ENCODE results near the gene SLC7A4. TPM values are rescaled to one million over a fixed set of nuclear protein-coding genes. Genes with fewer than 3 reads are reported as not detected.
"Not testable (repeated sequence)": the region's sequence is repeated elsewhere in the genome, so short reads cannot be mapped to it uniquely, and the experiment has no call there.

The SLC7A4 gene
- polyA plus RNA-seq, 1 donor: 0.81 TPM

DNA sequence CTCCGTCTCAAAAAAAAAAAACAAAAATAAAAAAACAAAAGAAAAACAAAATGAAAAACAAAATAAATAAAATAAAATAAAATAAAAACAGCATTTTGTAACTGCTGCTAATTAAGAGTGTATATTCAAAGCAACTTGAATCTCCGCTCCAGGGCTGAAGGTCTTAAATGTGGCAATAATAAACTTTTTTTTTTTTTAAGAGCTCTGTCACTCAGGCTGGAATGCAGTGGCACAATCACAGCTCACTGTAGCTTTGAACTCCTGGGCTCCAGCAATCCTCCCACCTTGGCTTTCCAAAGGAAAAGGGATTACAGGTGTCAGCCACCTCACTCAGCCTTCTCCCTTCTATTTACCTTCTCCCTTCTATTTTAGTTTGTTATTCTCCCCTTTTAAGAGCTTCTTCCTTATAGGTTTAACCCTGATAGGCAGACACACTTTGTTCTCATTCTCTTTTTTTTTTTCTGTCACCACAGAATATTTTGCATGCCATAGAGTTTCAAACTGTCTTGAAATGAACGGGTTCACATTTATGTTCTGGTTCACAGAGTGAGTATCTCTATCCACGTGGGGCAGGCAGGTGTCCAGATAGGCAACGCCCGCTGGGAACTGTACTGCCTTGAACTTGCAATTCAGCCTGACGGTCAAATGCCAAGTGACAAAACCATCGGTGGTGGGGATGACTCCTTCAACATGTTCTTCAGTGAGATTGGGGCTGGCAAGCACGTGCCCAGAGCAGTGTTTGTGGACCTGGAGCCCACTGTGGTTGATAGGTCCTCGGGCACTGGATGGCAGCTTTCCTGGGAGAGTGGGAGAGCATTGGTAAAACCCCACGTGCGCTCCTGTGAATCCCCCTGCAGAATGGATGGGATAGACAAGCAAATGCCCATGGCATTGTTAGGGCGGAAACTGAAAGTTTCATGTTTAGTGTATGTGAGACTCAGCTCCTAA is 32.8 kb upstream of the SLC7A4 start:
- DNase-seq (ENCODE audit: low read depth): no peak

DNA sequence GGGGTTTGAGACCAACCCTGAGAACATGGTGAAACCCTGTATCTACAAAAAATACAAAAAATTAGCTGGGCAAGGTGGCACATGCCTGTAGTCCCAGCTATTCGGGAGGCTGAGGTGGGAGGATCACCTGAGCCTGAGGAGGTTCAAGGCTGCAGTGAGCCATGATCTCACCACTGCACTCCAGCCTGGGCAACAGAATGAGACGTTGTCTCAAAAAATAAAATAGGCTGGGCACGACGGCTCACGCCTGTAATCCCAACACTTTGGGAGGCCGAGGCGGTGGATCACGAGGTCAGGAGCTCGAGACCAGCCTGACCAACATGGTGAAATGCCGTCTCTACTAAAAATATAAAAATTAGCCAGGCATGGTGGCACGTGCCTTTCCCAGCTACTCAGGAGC is 32.1 kb upstream of the SLC7A4 start:
- DNase-seq (ENCODE audit: low read depth): not testable (repeated sequence)

DNA sequence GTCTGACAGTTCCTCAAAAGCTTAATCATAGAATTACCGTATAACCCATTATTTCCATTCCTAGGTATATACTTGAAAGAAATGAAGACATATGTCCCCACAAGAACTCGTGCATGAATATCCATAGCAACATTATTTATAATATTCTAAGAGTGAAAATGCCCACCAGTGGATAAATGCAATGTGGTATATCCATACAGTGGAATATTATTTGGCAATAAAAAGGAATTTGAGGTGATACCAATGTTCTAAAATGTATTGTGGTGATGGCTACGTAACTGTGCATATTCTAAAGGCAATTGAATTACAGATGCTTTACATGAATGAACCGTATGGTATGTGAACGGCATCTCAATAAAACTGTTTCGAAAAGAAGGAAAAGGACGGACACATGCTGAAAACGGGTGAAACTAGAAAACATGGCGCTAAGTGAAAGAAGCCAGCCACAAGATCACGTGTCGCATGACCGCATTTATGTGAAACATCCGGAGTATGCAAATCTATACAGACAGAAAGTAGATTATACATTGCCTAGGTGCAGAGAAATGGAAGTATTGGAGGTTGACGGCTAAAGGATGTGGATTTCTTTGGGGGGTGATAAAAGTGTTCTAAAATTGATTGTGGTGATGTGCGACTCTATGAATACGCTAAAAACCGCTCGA is 29.4 kb upstream of the SLC7A4 start:
- DNase-seq (ENCODE audit: low read depth): not testable (repeated sequence)

DNA sequence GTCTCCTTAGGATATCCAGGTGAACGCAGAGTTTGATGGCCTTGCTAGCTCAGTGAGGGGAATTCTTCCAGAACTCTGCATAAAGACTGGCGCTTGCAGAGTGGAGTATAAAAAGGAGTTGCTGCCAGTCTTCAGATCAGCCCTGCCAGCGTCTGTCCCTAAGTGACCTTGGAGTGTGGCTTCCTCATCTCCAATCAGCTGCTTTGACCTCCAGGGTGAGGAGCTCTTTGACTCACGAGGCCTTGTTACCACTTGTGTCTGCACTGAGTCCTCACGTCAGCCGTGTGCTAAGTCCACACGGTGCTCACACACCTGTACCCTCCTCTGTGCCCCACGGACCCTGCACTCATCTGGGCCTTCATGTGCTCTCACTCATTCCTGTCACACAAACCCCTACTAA is 28.0 kb upstream of the SLC7A4 start:
- DNase-seq (ENCODE audit: low read depth): not testable (repeated sequence)

DNA sequence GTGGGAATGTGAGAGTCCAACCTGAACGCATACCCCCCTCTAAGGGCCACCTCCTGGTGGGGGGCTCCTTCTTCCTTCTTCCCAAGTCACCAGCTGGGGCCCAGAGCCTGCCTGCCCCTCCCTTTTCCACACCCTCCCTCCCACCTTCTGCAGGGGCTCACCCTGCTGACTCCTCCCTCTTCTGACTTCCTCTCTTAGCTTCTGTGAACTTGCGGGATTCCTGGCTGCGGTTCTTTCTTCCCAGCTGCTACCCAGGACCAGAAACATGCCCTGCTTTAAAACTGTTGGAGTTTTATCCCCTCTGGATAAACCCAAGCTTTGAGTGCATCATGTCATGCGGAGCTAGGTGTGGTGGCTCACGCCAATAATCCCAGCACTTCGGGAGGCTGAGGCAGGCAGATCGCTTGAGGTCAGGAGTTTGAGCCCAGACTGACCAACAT is 23.5 kb upstream of the SLC7A4 start:
- DNase-seq (ENCODE audit: low read depth): no peak

DNA sequence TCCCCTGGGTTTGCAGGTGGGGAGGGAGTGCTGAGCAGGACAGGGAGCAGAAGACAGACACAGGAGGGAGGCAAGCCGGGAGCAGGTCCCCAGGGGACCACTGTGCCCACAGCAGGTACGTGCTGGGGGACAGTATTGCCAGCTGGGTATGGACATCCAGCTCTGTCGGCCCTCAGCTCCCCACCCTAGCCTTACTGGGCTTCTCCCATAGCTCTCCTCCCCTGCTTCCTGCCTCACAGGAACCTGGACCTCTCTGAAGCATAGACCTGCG is 23.1 kb upstream of the SLC7A4 start:
- DNase-seq (ENCODE audit: low read depth): no peak

DNA sequence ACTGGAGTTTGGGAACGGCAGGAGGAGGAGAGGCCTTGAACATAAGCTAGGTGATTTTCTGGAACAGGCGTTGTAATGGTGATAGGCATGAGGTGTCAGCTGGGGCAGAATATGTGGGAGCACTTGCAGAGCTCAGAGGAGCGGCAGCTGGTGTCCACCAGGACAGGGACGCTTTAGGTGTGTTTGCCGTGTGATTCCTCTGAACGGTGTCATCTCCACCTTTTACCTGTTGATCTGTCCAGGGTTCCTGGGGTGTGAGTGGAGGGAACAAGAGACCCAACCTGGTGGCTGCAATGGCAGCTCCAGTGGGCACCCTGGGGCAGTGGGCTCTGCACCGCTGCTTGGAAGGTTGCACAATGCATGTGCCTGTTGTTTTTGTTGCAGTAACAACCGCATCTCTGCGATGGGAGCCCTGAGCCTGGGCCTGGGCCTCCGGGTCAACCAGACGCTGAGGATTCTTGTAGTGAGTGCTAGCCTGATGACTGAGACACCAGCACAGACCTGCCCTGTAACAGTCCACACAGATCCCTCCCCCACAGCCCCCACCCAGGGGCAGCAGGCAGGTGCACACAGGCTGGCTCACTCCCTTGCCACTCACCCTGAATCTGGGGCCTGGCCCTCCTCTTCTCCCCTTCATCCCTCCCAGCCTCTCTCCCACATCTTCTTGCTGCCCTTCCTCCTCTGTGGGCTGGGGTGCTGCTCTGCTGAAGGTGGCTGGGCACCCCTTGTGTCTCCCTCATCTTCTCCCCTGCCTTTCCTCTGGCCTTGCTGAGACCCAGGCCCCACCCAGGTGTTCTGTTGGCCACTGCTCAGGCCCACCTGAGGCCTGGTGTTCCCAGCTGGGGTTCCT is 22.6 kb upstream of the SLC7A4 start:
- DNase-seq (ENCODE audit: low read depth): no peak

DNA sequence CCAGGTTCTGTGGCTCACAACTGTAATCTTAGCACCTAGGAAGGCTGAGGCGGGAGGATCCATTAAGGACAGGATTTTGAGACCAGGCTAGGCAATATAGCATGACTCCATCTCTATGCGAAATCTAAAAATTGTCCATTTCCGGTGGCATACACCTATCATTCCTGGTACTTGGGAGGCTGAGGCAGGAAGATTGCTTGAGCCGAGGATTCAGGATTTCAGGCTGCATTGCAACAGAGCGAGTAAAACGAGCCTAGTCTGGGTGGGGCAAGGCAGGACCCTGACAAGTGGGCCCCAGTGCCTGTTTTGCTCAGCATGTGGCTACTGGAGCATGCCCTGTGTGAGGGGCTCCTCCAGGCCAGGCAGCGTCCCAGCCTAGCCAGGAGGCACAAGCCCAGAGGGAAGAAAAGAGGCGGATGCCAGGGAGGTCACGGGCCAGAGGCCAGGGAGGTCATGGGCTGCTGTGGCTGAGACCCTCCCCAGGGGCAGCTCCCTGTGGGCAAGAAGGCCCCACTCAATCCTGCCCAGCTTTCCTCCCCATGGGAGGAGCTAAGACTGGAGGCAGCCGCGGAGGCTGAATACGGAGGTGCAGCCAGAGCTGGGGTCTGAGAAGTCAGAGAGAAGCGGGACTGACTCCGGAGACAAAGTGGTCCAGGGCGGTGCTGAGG is 21.8 kb upstream of the SLC7A4 start:
- no peak for DNase-seq (ENCODE audit: low read depth)

DNA sequence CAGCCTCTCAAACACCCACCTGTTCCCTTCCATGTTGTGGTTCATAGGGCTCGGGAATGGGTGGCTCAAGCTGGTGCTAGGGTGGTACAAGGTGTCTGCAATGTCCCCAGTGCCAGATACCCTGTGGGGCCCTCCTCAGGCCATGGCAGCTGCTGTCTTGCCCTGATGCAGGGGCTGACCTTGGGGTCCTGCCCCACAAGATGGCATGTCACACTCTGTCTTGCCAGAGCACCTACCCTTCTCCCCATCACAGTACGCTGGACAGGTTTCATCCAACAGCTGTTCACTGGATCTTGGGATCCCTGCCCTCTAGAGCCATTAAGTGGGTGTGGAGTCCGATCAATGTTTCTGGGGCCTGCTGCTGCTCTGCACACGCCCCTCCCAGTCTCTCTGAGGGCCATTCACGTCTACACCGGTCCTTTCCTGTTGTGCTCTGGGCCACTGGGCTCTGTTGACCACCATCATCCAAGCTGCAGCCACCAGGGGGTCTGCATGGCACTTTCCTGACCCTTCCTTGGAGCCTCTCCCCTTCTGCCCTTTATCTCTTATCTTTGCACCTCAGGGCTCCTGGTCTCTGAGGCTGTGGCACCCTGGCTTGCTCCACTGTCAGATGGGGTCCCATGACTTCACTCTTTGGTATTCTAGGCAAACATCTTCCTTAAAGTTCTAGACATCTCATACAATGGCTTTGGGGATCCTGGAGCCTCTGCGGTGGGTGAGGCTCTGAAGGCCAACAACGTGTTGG is 20.5 kb upstream of the SLC7A4 start:
- no peak for DNase-seq (ENCODE audit: low read depth)

DNA sequence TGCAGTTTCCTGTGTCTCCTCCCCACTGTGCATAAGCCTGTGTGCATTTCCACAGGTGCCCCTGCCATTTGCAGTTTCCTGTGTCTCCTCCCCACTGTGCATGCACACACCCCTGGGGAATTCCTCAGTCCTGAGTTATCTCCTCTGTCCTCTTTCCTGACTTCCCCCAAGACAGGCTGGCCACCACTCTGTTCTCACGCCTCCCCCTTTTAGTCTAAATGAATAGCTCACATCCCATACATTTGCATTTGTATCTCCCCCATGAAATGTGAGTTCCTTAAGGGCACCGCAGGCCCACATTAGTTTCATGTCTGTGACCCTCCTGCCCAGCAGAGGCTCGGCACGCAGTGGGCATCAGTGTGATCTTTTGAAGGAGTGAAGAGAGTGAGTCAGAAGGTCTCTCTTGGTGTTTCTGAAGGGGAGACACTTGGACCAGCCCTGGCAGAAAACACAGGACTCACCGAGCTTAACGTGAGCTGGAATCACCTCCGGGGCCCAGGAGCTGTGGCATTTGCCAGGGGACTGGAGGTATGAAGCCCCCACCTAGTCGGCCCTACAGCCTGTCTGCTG is 19.6 kb upstream of the SLC7A4 start:
- DNase-seq (ENCODE audit: low read depth): no peak

DNA sequence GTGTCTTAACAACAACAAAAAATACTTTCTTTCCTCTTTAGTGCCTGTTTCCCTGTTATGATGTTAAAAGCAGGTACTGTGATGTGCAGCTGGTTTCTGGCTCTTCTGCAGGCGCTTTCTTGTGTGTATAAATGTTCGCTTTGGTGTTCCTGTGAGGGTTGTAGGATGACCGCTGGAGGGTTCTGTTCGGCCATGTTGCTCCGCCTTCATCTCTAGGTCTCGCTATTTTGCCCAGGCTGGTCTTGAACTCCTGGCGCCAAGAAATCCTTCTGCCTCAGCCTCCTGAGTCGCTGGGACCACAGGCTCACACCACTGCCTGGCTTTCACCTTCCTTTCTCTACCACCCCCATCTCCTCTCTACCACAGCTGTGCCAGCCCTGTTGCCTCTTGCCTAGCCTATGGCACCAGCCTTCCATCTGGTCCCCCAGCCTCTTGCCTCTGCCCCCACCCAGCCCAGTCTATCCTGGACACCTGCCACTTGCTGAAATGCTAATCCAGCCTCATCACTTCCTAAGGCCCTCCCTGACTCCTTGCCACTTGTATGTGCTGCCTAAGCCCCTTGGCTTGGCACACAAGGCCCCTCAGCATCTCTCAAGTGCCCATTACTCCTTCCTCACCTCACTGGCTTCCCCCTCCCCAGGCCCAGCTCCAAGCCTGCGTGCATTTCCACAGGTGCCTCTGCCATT is 18.9 kb upstream of the SLC7A4 start:
- DNase-seq (ENCODE audit: low read depth): no peak

DNA sequence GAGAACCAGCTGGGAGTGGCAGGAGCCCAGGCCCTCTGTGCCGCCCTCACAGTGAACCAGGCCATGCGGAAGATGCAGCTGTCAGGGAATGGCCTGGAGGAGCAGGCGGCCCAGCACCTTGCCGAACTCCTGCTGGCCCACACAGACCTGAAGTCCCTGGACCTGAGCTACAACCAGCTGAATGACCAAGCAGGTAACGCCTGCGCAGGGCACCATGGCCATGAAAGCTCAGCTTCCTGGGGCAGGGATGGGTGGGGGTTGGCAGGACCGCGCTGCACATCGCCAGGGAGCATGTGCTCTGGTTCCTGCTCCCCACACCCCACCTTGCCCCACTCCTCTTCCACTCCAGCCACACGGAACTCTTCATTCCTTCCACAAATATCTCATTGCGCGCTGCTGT is 16.6 kb upstream of the SLC7A4 start:
- DNase-seq (ENCODE audit: low read depth): not testable (repeated sequence)

DNA sequence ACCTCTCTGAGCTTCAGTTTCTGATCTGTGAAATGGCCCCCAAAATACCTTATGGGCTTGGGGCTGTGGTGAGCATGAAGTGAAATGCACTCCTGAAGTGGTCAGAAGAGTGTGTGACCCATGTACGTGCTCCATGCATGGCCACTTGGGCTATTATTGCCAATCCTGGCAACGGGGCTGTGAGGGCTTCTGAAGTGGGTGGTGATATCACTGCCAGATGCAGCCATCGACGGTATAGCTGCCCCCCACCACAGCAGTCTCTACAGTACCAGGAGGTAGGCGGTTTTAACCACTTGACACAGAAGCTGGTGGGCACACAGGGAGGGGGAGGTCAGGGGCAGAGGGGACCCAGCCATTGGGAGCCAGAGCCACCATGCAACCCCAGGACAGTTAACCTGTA is 16.1 kb upstream of the SLC7A4 start:
- not testable (repeated sequence) for DNase-seq (ENCODE audit: low read depth)

DNA sequence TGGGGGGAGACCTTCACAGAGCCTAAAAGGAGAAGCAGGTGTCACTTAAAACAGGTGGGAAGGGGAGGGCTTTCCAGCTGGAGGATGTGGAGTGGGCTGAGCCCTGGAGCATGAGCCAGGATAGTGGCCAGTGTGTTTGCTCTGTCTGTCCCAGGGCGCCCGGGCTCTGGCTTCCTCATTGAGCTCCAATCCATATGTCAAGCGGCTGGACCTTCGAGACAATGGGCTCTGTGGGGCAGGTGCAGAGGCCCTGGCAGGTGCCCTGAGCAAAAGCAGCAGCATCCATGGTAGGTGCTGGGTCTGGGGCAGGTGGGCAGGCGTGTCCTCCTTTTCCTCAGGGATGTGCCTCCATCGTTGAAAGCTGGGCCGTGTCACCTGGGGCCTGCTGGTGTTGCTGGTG is 15.4 kb upstream of the SLC7A4 start:
- DNase-seq (ENCODE audit: low read depth): no peak

DNA sequence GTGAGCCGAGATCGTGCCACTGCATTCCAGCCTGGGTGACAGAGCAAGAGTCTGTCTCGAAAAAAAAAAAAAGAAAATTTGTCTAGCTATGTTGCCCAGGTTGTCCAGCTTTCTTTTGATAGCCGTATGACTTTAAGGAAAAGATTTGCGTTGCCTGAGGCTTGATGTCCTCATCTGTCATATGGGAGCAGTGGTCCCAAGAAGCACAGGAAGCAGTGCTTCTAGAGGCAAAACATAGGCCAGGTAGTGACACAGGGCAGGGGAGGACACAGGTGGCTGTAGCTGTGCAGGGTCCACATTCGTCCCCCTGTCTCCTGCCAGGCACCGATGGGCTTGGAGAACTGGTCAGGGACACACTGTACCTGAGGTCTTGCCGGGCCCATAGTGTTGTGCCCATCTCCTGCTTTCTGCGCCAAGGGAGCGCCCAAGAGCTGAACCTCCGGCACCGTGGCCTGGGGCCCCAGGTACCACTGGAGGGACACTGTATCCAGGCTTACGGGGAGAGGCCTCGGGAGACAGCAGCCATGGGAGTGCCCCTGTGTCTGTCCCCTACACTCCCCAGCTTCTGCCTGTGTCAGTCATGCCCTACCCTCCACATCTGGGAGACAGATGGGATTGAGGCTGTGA is 14.8 kb upstream of the SLC7A4 start:
- no peak for DNase-seq (ENCODE audit: low read depth)

DNA sequence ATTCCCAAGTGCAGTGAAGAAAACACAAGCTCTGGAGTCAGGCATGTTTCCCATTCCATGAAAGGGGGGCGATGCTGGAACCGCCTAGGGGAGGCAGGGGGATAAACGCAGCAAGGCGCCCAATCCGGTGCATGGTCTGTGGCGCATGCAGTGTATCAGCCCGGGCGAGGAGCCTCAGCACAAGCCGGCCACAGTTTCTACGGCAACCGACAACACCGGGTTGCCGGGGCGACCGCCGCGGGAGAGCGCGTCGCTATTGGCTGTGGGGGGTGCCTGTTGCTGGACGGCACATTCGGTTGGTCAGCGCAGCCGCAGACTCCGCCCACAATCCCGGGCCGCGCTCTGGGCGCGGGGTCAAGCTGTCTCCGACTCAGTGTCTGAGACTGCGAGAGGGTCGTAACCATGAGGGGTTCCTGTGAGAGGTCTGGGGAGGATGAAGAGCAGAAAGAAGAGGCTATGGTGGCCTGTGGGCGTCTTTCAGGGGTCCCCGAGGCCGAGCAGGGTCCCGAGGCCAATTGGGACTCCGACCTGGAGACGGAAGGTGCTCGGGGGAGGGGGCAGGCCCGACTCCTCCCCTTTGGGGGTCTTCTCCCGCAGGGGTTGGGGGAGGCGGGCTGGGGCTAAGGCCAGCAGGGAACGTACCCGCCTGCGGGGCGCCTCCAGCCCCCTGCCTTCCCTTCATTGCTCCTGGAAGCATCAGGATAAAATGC is 13.4 kb upstream of the SLC7A4 start, which contains the start of gene LRRC74B:
Gene LRRC74B (plus strand): TSS at position 362 of the 710 bp plus-strand sequence. CDS start 41 bp downstream, at position 403.
- DNase-seq (ENCODE audit: low read depth): peak; percentile 54

DNA sequence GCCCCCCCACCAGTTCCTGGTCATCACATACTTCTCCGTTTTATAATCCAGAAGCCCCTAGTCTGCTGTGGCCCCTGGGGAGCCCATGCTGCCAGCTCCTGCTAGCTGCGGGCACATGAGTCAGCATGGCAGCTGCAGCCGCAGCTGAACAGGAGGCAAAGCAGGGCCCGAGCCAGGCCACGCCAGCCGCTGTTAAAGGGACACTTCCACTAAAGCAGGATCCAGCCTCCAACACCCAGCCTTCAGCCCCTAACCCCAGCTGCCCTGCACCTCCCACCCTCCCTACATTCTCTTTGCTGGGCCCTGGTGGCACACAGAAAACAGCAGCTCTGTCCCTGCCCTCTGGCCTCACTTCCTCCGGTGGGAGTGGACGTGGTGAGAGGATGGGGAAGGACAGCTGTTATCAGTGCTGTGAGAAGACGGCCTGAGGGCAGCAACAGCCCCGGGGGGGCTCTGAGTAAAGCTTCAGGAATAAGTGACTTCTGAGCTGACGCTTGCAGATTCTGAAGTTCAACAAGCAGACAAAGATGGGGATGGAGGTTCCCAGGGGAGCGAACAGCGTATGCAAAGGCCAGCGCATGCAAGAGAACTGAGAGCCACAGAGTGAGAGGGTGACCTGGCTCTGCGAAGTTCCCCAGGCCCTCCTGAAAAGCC is 12.7 kb upstream of the SLC7A4 start:
- DNase-seq (ENCODE audit: low read depth): no peak

DNA sequence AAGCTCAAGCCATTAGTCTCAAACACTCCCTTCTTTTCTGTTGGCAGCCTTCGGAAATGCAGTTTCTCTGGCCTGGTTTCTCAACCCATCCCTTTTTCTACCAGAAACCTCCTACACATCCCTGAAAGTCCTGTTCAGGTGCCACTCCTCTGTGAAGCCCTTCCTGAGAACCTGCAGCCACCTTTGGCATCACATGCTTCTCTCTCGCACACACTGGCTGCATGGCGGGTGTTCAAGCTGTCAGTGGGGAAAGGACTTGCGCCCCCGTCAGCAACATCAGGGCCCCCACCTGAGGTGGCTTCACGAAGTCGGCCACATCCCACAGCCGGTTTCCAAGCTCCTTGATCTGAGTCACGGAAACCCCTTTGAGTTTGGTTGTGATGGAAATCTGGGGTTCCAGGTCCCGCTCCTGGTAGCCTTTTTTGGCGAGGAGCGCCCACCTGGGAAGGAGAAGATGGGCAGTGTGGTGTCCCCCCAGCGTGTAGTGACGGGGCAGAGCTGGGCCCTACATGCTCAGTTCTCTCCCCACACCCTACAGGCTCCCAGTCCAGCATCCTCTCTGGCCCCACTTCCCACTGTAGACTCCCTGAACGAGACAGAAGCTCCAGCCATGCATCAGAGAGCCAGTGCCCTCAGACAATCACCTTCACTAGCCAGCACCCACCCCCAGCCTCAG is 11.6 kb upstream of the SLC7A4 start:
- DNase-seq (ENCODE audit: low read depth): no peak

Measured in forelimb muscle (tissue), 1 donor.